HG03280 (cell line): ENCODE measurements around the gene TTC23.

Experiments
- ATAC-seq: cut with Tn5 transposase; IDR thresholded peaks from one replicate; pipeline ENCODE4 v1.9.1; 2021; ENCODE audit warnings: mild to moderate bottlenecking, moderate library complexity; ENCODE audit not compliant: unreplicated experiment

The TTC23 gene

GRCh38 chr15:99090011-99090699, 159.2 kb downstream of the TTC23 start:
- ATAC-seq, result peak; percentile 100

DNA sequence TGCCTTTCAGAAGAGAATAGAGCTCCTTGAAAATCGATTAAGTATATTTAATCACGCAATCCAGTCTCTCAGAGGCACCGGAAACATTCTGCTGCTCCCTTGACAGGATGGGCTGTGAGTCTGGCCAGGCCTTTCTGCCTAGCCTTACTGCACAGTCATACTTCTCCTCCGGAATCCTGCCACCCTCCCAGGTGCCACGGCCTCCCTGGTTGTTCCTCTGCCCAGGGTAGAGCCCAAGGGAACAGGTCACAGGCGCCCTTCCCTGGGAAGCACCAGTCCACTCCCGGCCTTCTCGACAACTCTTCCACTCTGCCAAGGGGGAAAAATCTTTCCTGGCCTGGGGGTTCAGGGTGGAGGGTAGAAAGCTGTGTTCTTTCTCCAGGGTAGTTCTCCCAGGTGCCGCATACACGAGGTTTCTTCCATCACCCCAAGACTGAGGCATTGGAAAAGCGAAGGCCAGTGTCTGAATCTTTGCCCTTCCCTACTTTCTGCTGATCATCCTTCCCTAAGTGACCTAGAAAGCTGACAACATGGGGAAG, 161.9 kb downstream of the TTC23 start:
- no peak for ATAC-seq

- ATAC-seq, result no peak
Observed at GRCh38 chr15:99086327-99086667, 163.1 kb downstream of the TTC23 start.
